ENCODE measurements around the gene ADIPOQ.
A peak's percentile ranks its signal among the peaks of the same experiment; 100 is the strongest.
"Not testable (repeated sequence)": the region's sequence is repeated elsewhere in the genome, so short reads cannot be mapped to it uniquely, and the experiment has no call there.

ADIPOQ gene

DNA sequence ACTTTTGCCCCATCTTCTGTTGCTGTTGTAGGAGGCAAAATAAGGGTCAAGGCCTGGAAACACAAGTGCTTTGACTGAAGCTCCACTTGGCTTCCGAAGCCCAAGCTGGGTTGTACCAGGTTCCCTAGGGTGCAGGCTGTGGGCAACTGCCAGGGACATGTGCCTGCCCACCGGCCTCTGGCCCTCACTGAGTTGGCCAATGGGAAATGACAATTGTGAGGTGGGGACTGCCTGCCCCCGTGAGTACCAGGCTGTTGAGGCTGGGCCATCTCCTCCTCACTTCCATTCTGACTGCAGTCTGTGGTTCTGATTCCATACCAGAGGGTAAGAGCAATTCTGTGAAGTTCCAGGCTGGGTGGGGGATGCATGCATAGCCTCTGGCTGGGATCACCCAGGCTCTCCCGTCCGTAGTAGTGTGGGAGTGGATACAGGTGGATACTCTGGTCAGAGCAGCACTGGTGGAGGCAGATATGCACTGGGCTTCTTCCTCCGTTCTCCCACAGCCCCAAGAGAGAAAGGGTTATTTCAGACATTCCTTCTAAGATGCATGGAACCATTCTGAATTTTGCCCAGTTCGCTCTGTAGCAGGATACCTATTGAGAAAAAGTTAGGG is at the start of gene ADIPOQ:
Gene ADIPOQ (plus strand): TSS at position 285 of the 613 bp plus-strand sequence. CDS start 10,349 bp downstream, outside the sequence.
- DNase-seq, result no peak

DNA sequence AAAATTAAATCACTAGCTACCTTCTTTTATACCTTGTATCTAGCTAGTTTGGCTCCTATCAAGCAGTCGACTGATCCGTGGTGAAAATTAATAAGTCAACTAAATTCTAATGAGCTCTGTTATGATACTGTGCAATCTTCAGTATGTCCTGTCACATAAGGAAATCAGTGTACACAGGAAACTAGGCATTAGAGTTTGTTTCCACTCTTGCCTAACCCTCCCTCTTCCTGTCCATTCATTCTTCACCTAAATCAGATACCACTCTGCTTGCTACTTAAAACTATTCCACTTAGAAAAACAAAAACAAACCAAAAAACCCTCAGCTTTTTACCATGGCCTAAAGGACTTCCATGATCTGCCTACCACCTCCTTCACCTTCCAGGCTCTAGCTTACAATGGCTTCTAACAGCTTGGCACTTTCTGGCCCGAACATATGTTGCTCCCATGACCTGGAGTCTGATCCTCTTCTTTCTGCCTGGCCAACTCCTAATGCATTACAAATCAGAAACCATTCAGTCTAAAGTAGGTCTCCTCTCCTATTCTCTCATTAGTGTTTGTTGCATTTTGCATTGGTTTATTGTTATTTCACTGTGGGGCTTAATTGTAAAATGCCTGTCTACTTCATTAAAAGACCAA is 44.2 kb upstream of the ADIPOQ start:
- DNase-seq, result no peak

DNA sequence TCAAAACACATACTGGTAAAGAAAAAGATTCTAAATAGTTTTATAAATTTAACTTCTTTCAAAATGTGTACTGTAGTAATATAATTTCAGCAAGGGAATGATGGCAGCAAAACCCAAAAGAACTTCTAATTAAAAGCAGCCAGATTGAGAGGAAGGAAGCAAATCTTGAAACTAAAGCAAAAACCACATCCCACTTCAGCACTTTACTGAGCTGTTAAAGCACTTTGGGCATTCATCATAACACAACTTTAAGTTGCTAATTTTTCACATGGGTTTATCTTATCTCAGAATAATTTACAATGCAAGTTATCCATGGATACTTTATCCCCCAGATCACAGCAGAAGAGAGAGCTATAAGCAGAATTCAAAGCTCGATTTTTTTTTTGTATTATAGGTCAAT is 42.2 kb upstream of the ADIPOQ start:
- DNase-seq, result no peak

DNA sequence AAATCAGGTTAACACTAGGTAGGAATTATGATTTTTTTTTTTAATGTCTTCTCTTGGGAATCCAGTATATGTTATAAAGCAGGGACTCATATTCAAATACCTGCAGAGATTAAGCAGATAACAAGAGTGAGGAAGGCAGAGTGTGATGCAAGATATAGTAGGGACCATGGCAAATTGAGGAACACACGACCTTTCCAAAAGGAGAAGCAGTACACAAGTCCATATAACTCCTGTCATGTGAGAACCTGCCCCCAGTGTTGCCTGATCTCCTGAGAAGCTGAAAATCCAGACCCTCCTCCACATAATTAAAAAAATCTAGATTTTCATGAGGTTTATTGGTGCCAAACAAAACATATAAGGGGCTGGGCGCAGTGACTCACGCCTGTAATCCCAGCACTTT is 39.8 kb upstream of the ADIPOQ start:
- no peak for DNase-seq

DNA sequence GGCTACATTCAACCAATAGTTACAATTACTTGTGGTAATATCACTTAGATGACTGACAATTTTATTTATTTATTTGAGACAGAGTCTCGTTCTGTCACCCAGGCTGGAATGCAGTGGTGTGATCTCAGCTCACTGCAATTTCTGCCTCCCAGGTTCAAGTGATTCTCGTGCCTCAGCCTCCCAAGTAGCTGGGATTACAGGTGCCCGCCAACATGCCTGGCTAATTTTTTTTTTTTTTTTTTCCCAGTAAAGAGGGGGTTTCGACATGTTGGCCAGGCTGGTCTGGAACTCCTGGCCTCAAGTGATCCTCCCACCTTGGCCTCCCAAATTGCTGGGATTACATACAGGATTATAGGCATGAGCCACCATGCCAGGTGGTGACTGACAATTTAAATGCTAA is 39.1 kb upstream of the ADIPOQ start:
- DNase-seq, result not testable (repeated sequence)

DNA sequence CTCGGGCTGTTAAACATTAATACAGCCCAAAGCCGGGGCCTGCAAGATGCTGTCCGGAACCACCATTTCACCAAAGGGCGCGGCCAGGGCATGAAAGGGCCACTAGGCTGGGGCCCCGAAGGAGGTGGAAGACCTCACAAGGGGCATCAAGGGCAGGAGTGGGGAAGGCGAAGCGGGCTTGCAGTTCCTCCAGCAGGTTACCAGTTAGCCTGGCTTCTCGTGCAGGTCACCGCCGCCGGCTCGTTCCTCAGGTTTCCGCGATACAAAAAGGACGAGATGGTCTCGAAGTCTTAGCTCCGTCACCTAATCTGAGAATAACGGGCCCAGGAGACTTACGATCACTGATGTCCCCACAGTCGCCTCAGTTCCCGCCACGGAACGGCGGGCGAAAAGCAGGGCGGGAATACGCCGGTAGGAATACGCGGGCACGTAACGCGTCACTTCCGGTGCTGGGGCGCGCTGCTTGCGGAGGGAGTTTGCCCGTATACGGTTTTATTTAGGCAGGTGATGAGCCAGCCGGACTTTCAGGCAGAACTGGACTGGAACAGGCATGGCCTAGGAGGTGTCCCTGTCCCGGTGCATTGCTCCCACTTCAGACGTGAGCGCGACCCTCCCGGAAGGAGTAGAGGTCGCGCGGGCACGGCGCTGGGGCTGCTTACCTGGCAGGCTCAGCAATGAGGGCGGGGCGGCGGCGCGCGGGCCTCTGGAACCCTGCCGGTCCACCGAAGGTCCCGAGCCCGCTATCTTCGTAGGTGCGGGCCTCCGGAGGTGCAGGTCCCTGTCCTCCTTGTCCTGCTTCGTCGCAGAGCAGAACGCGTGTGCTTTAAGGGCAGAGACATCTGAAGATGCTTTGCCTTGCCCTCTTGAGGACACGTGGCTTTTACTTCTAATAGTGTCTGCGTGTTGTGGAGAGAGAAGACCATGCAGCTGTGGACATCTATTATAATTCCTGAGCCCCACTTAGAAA is 36.1 kb upstream of the ADIPOQ start, which contains the start of gene RFC4:
Gene RFC4 (minus strand): TSS at position 394 of the 967 bp plus-strand sequence. CDS start 1,769 bp downstream, outside the sequence.
- DNase-seq, result peak; percentile 74

DNA sequence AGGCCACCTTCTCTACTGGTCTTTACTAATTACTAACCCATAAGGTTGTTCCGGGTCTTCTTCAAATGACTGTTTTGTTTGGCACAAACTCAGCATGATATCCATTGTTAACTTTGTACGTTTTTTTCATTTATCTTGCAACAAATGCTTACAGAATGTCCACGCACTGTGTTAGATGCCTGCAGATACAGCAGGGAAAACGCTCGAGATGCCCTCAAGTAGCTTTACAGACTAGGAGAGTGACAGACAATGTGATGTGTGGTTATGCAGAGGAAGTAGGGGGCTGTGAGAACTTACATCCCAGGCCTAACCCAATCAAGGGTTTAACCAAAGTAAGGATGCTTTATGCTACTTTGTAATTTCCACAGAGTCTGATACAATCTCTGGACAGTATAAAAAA is 35.3 kb upstream of the ADIPOQ start:
- DNase-seq, result no peak

DNA sequence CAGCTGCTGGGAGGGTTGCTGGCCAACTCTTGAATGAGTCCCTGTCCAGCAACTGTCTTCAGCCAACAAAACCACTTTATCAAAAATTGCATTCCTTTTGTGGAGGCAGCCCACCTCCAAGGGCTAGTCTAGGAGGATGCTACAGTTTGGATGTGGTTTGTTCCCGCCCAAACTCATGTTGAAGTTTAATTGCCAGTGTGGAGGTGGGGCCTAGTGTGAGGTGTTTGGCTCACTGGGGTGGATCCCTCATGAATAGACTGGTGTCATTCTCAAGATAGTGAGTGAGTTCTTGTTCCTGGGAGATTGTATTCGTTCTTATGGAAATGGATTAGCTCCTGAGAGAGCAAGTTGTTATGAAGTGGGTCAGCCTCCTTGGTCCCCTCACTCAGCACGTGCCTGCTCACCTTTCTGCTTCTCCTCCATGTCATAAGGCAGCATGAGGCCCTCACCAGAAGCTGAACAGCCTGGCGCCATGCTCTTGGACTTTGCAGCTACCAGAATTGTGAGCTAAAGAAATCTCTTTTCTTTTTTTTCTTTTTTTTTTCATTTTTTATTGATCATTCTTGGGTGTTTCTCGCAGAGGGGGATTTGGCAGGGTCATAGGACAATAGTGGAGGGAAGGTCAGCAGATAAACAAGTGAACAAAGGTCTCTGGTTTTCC is 32.0 kb upstream of the ADIPOQ start:
- no peak for DNase-seq

DNA sequence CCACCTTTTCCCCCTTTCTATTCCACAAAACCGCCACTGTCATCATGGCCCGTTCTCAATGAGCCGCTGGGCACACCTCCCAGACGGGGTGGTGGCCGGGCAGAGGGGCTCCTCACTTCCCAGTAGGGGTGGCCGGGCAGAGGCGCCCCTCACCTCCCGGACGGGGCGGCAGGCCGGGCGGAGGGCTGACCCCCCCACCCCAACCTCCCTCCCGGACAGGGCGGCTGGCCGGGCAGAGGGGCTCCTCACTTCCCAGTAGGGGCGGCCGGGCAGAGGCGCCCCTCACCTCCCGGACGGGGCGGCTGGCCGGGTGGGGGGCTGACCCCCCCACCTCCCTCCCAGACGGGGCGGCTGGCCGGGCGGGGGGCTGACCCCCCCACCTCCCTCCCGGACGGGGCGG is 31.2 kb upstream of the ADIPOQ start:
- not testable (repeated sequence) for DNase-seq

DNA sequence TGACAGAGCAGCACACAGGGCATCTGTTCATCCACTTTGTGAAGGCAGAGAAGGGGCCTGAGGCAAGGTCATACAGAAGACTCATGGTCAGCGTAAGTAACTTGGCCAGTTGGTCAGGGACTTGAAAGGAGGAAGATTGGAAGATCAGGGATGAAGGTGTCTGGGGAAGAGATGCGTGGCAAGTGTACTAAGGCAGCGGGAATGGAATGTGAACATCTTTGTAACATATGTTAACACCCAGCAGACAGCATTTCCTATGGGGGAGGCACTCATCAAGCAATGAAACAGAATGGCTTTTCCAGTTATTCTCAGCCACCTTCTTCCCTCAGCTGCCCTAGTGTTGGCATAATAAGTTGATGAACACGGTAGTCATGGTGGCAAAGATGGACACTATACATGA is 28.4 kb upstream of the ADIPOQ start:
- no peak for DNase-seq

DNA sequence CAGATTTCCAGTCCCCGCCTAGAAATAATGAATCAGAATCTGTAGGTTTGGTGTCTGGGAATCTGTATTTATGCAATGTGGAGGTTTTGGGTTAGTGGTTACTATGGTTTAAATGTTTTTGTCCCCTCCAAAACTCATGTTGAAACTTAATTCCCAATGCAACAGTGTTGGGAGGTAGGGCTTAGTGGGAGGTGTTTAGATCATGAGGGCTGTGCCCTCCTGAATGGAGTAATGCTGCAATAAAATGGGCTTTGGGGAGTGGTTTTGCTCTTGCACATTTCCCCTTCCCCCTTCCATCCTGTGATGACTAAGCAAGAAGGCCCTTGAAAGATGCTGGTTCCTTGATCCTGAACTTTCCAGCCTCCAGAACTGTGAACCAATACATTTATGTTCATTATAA is 27.1 kb upstream of the ADIPOQ start:
- DNase-seq, result peak; percentile 73

DNA sequence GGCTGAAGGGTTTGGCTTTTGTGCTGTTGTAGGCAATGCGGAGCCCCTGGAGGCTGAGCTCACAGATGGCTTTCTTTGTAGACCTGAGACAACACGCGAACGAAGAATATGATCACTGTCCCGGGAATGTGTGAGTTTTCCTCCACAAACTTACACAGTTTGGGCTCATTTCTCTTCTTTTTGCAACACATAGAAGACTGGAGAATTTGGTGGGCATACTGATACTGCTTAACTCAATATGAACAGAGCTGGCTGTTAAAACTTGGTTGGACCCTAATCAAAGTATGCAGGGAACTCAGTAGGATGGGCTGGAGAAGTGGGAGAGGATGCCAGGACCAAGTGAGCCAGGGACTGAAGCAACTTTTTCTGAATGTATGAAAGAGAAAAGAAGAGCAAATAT is 24.0 kb upstream of the ADIPOQ start:
- DNase-seq, result no peak

DNA sequence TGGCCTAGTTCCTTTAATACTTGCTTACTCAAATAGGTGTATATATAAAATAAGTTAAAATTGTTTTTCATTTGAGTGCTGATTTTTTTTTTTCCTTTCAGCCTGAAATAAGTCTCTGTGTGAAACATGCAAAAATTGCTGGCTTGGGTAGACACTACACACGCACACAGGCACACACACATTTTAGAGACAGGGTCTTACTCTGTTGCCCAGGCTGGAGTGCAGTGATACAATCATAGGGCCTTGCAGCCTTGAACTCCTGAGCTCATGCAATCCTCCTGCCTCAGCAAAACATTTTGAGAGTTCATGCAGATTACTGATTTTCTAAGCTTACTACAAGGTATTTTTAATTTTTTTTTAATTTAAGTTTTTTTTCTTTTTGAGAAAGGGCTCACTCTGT is 23.6 kb upstream of the ADIPOQ start:
- no peak for DNase-seq

DNA sequence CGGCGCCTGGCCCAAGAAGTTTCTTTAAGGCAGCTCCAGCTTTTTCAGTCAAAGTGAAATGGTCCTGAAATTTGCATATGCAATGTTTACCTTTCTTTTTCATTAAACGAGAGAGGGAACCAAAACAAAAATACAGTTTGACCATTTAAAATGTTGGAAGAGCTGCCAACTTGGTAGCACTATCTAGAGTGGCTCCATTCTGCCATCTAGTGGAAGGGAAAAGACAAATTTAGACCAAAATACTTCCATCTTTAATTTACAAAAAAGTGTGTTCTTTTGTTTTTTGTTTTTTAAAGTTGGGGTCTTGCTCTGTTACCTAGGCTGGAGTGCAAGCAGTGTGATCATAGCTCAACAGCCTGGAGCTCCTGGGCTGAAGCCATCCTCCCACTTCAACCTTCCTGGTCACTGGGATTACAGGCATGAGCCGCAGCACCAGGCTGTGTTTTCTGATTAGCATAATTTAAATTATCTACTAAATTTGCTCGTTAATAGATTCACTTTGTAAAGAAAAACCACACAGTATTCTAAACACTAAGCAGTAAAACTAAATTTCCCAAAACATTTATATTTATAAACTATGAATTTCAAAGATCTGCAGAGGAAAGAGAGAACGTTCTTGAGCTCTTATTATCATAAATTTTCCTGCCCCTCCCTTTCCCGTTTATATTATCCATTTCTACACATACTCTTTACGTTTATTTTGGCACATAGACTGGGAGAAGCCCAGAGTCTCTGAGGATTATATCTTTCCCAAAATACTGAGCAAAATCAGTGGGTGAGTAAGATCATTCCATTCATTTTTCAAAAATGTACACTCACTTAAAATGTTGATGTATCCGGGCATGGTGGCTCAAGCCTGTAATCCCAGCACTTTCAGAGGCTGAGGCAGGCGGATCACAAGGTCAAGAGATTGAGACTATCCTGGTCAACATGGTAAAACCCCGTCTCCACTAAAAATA is 20.8 kb upstream of the ADIPOQ start:
- DNase-seq, result peak; percentile 81

DNA sequence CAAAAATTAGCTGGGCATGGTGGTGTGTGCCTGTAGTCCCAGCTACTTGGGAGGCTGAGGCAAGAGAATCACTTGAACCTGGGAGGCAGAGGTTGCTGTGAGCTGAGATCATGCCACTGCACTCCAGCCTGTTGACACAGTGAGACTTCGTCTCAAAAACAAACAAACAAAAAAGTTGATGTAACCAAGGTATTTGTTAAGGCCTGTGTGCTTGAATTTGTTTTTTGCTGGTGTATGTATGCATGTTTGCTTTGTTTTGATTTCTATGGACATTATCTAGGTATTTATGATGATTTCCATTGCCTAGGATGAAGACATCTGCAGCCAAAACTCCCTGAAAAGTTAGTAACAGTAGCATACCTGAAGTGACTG is 20.1 kb upstream of the ADIPOQ start:
- not testable (repeated sequence) for DNase-seq

DNA sequence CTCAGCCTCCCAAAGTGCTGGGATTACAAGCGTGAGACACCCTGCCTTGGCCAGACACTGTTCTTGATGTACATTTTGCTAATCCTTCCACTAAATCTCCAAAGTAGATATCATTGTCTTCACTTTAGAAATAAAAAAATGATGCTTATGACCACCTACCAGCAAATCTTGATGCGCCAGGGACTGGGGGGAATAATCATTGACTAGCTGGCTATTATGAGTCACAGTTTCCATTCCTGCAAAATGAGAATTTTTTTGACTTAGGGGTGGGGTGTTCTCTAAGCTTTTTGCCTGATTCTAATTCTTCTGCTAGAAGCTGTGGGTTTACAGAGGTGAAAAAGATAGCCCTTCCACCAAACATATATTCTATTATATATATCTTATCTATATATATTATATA is 19.1 kb upstream of the ADIPOQ start:
- peak; percentile 48 for DNase-seq

DNA sequence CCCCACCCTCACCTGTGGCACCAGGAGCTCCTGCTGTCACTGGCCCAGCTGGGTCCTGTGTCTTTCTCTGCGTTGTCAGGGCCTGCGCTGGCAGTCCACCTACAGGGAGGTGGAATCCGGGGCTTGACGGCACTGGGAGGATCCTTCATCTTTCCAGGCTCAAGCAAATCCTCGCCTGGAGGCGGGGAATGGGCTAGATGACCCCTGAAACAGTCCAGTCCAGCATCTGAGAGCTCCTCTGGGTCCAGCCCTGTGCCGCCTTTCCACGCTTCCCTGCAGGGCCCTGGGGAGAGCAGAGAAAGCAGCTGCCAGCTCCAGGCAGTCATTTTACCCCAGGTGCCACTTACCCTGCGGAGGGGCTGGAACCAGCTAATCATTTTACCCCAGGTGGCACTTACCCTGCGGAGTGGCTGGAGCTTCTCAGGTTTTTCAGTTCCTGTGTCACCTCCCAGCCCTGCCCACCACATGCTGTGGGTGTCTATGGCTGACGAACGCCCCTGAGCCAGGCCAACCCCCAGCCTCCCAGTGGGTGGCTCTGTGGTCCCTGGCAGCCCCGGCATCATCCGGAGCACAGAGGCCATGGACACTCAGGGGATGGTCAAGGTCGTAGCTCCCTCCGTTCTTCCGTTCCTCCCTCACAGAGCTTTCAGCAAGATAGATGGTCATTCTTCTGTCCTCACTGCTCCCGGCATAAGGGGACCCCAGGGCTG is 17.9 kb upstream of the ADIPOQ start:
- DNase-seq, result no peak

DNA sequence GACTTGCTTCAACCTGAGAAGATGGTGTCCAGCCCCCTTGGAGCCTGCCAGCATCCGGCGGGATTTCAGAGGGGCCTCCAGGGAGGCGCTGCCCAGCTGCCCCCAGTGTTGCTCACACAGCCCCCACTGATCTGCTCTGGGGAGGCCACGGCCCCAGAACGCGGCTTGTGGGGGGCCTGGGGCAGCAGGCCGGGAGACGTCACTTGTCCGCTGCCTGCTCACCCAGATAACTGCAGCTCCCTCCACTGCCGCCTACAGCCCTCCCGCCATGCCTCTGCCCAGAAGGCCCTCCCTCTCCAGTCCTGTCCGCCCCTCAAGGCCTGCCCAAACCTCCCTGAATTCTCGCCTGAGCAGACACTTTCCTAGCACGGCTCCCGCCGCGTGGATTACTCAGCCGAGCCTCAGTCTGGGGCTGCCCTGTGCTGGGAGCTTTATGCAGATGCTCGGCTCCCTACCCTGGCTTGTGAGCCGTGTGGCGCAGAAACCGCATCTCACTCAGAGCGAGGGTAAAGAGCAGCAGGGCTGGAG is 17.2 kb upstream of the ADIPOQ start:
- DNase-seq, result peak; percentile 57

DNA sequence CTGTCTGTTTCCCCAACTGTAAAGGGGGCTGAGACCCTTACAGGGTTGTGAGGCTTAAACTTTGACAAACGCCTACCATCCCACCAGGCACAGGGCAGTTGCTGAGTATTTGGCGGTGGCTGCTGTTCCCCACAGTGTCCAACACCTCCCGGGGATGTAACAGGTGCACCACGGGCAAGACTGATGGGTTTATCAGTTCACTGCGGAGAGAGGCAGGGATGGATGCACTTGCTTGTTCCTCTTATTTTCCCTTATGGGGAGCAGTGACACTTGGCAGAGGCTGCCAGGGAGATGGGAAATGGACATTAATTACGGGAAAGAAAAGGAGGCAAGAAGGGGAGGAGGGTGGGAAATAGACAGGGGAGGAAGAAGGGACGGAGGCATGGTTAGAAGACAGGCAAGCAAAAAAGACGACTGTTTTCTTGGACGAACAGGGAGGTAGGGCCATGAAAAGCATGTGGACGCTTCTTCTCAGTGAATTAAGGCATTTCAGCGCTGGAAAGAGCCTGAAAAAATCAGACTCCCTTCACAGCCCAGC is 16.6 kb upstream of the ADIPOQ start:
- no peak for DNase-seq

DNA sequence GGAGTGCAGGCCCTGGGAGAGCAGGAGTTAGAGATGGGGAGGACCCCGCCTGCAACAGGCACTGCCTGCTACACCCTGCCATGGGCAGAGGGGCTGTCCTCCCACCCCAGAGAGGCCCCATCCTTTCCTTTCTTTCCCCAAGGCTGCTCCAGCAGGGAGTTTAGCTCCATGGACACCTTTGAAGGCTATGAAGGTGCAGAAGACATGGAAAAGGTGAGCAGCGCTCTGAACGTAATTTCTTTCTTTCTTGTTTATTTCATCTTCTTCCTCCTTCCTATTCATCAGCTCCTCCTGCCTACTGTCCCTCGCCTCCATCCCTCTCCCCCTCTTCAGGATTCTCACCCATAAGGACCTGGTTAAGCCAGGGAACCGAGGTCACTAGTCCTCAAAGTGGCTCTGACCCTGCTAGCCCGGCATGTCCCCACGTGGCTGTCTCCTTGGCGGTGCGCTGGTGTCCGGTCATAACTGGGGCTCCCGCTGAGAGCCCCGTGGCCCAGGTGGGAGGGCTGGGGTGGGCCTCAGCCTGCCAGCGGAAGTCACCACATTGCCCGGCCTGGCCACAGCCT is 16.0 kb upstream of the ADIPOQ start:
- no peak for DNase-seq
